ENCODE results near the gene CREM.

Gene CREM

GRCh38 chr10:35172146-35172545 is 45.5 kb downstream of the CREM start:
- Histone ChIP-seq H3K27me3 (replicated peaks; ENCODE audit: control insufficient read depth, insufficient read depth, low read length) (no peaks in the 10 kb centered on the region), H3K4me1 (ENCODE audit: control insufficient read depth, insufficient read depth, low read length) (peaks cover 12% of the 10 kb centered on the region), H3K9me3 (ENCODE audit: control insufficient read depth, low read length) (no peaks in the 10 kb centered on the region), H3K36me3 (ENCODE audit: control insufficient read depth, insufficient read depth, low read length, severe bottlenecking) (no peaks in the 10 kb centered on the region), H3K9ac (ENCODE audit: low read length) (no peak overlapping the region), H3K4me3 (ENCODE audit: low read length) (peak overlapping the region; percentile 14)
- no peak for DNase-seq (ENCODE audit: low read depth)

- H3K9me3 ChIP-seq (ENCODE audit: control insufficient read depth, low read length): no peaks in the 10 kb centered on the region
- no peak overlapping the region for H3K9ac ChIP-seq (ENCODE audit: low read length)
- no peaks in the 10 kb centered on the region for H3K27me3 ChIP-seq (replicated peaks; ENCODE audit: control insufficient read depth, insufficient read depth, low read length)
- DNase-seq (ENCODE audit: low read depth): peak; percentile 45
- peaks cover 12% of the 10 kb centered on the region for H3K4me1 ChIP-seq (ENCODE audit: control insufficient read depth, insufficient read depth, low read length)
- no peaks in the 10 kb centered on the region for H3K36me3 ChIP-seq (ENCODE audit: control insufficient read depth, insufficient read depth, low read length, severe bottlenecking)
- H3K4me3 ChIP-seq (ENCODE audit: low read length): peak overlapping the region; percentile 14
These were observed 45.9 kb downstream of the CREM start for GRCh38 chr10:35172574-35172973.

- no peaks in the 10 kb centered on the region for H3K27me3 ChIP-seq (replicated peaks; ENCODE audit: control insufficient read depth, insufficient read depth, low read length)
- H3K9me3 ChIP-seq (ENCODE audit: control insufficient read depth, low read length): no peaks in the 10 kb centered on the region
- no peak overlapping the region for H3K4me3 ChIP-seq (ENCODE audit: low read length)
- no peak for DNase-seq (ENCODE audit: low read depth)
- no peaks in the 10 kb centered on the region for H3K36me3 ChIP-seq (ENCODE audit: control insufficient read depth, insufficient read depth, low read length, severe bottlenecking)
- no peaks in the 10 kb centered on the region for H3K4me1 ChIP-seq (ENCODE audit: control insufficient read depth, insufficient read depth, low read length)
- H3K9ac ChIP-seq (ENCODE audit: low read length): no peak overlapping the region
These were observed 51.7 kb downstream of the CREM start for GRCh38 chr10:35178331-35178730.

- no peaks in the 10 kb centered on the region for H3K36me3 ChIP-seq (ENCODE audit: control insufficient read depth, insufficient read depth, low read length, severe bottlenecking)
- no peaks in the 10 kb centered on the region for H3K9me3 ChIP-seq (ENCODE audit: control insufficient read depth, low read length)
- H3K4me1 ChIP-seq (ENCODE audit: control insufficient read depth, insufficient read depth, low read length): no peaks in the 10 kb centered on the region
- no peak overlapping the region for H3K9ac ChIP-seq (ENCODE audit: low read length)
- no peaks in the 10 kb centered on the region for H3K27me3 ChIP-seq (replicated peaks; ENCODE audit: control insufficient read depth, insufficient read depth, low read length)
- DNase-seq (ENCODE audit: low read depth): no peak
- H3K4me3 ChIP-seq (ENCODE audit: low read length): no peak overlapping the region
These were observed 56.2 kb downstream of the CREM start for GRCh38 chr10:35182631-35183510.

DNA sequence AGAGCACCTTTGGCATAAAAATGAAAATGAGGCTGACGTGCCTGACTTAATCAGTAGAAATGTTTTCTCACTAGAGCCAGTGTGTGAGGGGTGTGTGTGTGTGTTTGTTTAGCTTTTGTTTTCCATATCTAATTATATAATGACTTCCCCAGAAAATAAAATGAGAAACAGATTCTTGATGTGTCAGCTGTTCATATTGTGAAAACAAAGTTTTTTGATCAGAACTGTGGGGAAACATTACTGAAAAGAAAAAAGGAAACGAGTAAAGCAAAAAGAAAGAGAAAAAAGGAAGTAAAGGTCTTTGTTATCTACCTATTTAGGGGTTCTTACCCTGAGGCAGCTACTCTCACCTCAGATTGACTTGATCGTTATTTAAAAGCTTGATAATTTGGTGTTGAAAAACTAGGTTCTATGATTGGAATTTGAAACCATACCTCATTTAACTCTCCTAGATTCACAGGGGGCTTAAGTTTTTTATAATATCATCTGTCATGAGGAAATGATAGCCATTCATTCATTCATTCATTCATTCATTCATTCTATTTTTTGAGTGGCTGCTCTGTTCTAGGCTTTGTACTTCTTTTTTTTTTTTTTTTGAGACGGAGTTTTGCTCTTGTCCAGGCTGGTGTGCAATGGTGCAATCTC is 58.0 kb downstream of the CREM start:
- H3K9me3 ChIP-seq (ENCODE audit: control insufficient read depth, low read length): no peaks in the 10 kb centered on the region
- H3K36me3 ChIP-seq (ENCODE audit: control insufficient read depth, insufficient read depth, low read length, severe bottlenecking): no peaks in the 10 kb centered on the region
- no peaks in the 10 kb centered on the region for H3K4me1 ChIP-seq (ENCODE audit: control insufficient read depth, insufficient read depth, low read length)
- no peak overlapping the region for H3K4me3 ChIP-seq (ENCODE audit: low read length)
- H3K27me3 ChIP-seq (replicated peaks; ENCODE audit: control insufficient read depth, insufficient read depth, low read length): no peaks in the 10 kb centered on the region
- H3K9ac ChIP-seq (ENCODE audit: low read length): no peak overlapping the region
- no peak for DNase-seq (ENCODE audit: low read depth)

DNA sequence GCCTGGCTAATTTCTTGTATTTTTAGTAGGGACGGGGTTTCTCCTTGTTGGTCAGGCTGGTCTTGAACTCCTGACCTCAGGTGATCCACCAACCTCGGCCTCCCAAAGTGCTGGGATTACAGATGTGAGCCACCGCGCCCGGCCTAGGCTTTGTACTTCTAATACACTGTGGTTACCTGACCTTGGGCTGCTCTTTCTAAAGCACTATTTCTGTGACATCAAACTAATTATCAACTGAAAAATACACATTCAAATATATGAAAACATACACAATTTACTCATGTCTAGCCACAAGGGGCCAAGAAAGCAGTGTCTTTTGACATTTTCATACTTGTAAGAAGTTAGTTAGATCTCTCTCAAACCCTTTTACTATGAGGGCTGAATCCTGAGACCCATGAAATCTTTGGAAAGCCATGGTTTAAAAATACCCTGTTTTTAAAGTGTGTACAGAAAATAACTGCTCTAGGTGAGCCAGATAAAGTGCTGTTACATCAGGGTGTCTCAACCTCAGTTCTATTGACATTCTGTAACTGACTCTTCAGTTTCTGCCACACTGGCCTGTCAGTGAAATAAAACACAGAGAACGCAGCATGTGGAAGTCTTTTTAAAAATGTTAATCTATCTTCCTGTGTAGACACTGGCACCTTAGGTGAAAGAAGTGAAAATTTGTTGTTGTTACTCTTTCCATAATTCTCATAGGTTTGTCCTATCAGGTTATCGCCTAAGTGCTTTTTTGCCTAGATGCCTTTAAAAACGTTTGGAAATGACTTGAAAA is 58.8 kb downstream of the CREM start:
- DNase-seq (ENCODE audit: low read depth): no peak
- Histone ChIP-seq H3K27me3 (replicated peaks; ENCODE audit: control insufficient read depth, insufficient read depth, low read length) (no peaks in the 10 kb centered on the region), H3K4me1 (ENCODE audit: control insufficient read depth, insufficient read depth, low read length) (no peaks in the 10 kb centered on the region), H3K9me3 (ENCODE audit: control insufficient read depth, low read length) (no peaks in the 10 kb centered on the region), H3K9ac (ENCODE audit: low read length) (no peak overlapping the region), H3K4me3 (ENCODE audit: low read length) (no peak overlapping the region), H3K36me3 (ENCODE audit: control insufficient read depth, insufficient read depth, low read length, severe bottlenecking) (no peaks in the 10 kb centered on the region)

GRCh38 chr10:35188954-35189353 is 62.3 kb downstream of the CREM start:
- Histone ChIP-seq H3K4me1 (ENCODE audit: control insufficient read depth, insufficient read depth, low read length) (no peaks in the 10 kb centered on the region), H3K9ac (ENCODE audit: low read length) (no peak overlapping the region), H3K4me3 (ENCODE audit: low read length) (no peak overlapping the region), H3K36me3 (ENCODE audit: control insufficient read depth, insufficient read depth, low read length, severe bottlenecking) (no peaks in the 10 kb centered on the region), H3K27me3 (replicated peaks; ENCODE audit: control insufficient read depth, insufficient read depth, low read length) (no peaks in the 10 kb centered on the region), H3K9me3 (ENCODE audit: control insufficient read depth, low read length) (no peaks in the 10 kb centered on the region)
- no peak for DNase-seq (ENCODE audit: low read depth)

- H3K36me3 ChIP-seq (ENCODE audit: control insufficient read depth, insufficient read depth, low read length, severe bottlenecking): no peaks in the 10 kb centered on the region
- no peak overlapping the region for H3K4me3 ChIP-seq (ENCODE audit: low read length)
- no peaks in the 10 kb centered on the region for H3K9me3 ChIP-seq (ENCODE audit: control insufficient read depth, low read length)
- peaks cover 4% of the 10 kb centered on the region for H3K4me1 ChIP-seq (ENCODE audit: control insufficient read depth, insufficient read depth, low read length)
- DNase-seq (ENCODE audit: low read depth): no peak
- no peaks in the 10 kb centered on the region for H3K27me3 ChIP-seq (replicated peaks; ENCODE audit: control insufficient read depth, insufficient read depth, low read length)
- no peak overlapping the region for H3K9ac ChIP-seq (ENCODE audit: low read length)
These were observed 64.9 kb downstream of the CREM start for GRCh38 chr10:35191523-35191922.

DNA sequence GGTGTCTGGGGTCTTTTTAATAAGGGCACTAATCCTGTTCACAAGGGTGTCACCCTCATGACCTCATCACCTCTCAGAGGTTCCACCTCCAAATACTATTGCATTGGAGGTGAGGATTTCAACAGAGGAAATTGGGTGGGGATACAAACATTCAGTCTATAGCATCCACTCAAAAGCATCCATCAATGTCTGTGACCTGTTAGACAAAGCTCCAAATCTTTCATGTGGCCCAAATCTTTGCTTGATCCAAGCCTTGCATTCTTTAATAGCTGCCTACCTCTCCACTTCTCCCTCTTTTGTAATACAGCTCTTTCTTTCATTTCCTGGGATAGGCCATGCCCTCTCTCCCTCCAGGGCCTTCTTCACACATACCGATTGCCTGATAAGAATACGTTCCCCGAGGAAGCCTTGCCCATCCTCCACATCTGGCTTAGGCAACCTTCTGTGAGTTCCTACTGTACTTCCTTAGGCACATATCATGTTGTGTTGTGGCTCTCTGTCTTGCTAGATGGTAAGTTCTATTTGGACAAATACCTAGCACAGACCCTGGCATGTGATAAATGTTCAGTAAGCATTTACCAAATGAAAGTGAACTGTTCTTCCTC is 66.1 kb downstream of the CREM start:
- H3K36me3 ChIP-seq (ENCODE audit: control insufficient read depth, insufficient read depth, low read length, severe bottlenecking): no peaks in the 10 kb centered on the region
- no peak overlapping the region for H3K4me3 ChIP-seq (ENCODE audit: low read length)
- H3K4me1 ChIP-seq (ENCODE audit: control insufficient read depth, insufficient read depth, low read length): peaks cover 6% of the 10 kb centered on the region
- no peaks in the 10 kb centered on the region for H3K27me3 ChIP-seq (replicated peaks; ENCODE audit: control insufficient read depth, insufficient read depth, low read length)
- H3K9ac ChIP-seq (ENCODE audit: low read length): no peak overlapping the region
- H3K9me3 ChIP-seq (ENCODE audit: control insufficient read depth, low read length): no peaks in the 10 kb centered on the region
- no peak for DNase-seq (ENCODE audit: low read depth)

DNA sequence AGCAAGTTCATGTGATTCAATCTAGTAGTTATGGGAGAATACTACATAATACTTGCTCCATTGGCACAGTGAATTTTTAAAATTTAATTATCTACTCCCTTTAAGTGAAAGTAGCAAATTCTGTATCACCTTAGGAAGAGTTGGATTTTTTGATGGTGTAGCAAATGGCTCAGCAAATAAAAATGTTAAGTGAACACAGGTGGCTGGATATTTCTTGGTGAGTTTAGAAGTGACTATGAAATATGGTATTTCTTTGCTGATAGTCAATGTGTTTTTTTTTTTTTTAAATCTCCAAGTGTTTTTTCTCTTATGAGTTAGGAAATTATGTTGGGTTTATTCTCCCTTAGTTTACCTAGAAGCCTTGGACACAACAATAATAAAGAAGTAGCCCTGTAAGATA is 67.8 kb downstream of the CREM start:
- Histone ChIP-seq H3K27me3 (replicated peaks; ENCODE audit: control insufficient read depth, insufficient read depth, low read length) (no peaks in the 10 kb centered on the region), H3K36me3 (ENCODE audit: control insufficient read depth, insufficient read depth, low read length, severe bottlenecking) (no peaks in the 10 kb centered on the region), H3K4me3 (ENCODE audit: low read length) (no peak overlapping the region), H3K9me3 (ENCODE audit: control insufficient read depth, low read length) (no peaks in the 10 kb centered on the region), H3K4me1 (ENCODE audit: control insufficient read depth, insufficient read depth, low read length) (peaks cover 6% of the 10 kb centered on the region), H3K9ac (ENCODE audit: low read length) (no peak overlapping the region)
- no peak for DNase-seq (ENCODE audit: low read depth)

DNA sequence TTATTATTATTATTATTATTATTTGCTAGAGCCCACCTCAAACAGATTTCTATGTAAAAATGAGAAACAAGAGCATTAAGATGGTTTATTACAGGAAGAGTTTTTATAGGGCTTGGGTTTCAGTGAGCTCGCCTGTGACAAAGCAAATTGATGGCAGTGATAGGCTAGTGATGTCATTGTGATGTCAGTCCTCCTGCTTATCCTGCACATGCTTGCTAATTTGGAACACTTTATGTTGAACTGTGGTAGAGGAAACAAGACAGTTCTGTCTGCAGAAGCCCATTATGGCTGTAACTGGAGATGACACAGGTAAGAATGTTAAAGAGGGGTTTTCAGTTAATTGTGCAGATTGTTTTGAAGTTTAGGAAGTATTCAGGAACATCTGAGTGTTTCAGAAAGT is 68.3 kb downstream of the CREM start:
- peak; percentile 63 for DNase-seq (ENCODE audit: low read depth)
- no peaks in the 10 kb centered on the region for H3K36me3 ChIP-seq (ENCODE audit: control insufficient read depth, insufficient read depth, low read length, severe bottlenecking)
- no peaks in the 10 kb centered on the region for H3K9me3 ChIP-seq (ENCODE audit: control insufficient read depth, low read length)
- peak overlapping the region; percentile 80 for H3K9ac ChIP-seq (ENCODE audit: low read length)
- H3K4me1 ChIP-seq (ENCODE audit: control insufficient read depth, insufficient read depth, low read length): peaks cover 6% of the 10 kb centered on the region
- no peaks in the 10 kb centered on the region for H3K27me3 ChIP-seq (replicated peaks; ENCODE audit: control insufficient read depth, insufficient read depth, low read length)
- H3K4me3 ChIP-seq (ENCODE audit: low read length): peak overlapping the region; percentile 82

Data from adipocyte (in vitro differentiated cells).